H9 (cell line): ENCODE data around the gene MTMR3. TPM values are rescaled to one million over a fixed set of nuclear protein-coding genes. Genes with fewer than 3 reads are reported as not detected.

Experiments used
- DNase-seq: peaks from one replicate; pipeline ENCODE4 v3.0.0-alpha.2; 2017
- H2AFZ ChIP-seq: one replicate; pipeline ENCODE4 v1.6.1; 2013; ENCODE audit warnings: mild to moderate bottlenecking, low read length, control low read depth, moderate library complexity
- H2AK5ac ChIP-seq: 2 replicates; pipeline ENCODE4 v1.6.1; 2013; ENCODE audit warnings: low read length, control low read depth, mixed read lengths; ENCODE audit not compliant: insufficient read length
- H2BK120ac ChIP-seq: one replicate; pipeline ENCODE4 v1.6.1; 2013; ENCODE audit warnings: low read depth, mild to moderate bottlenecking, low read length, control low read depth, inconsistent platforms; ENCODE audit not compliant: poor library complexity, severe bottlenecking
- H2BK12ac ChIP-seq: 2 replicates; pipeline ENCODE4 v1.6.1; 2013; ENCODE audit warnings: low read length, control low read depth, mixed read lengths, low read depth; ENCODE audit not compliant: insufficient read length
- H2BK15ac ChIP-seq: 2 replicates; pipeline ENCODE4 v1.6.1; 2013; ENCODE audit warnings: low read depth, low read length, control low read depth
- H2BK20ac ChIP-seq: one replicate; pipeline ENCODE4 v1.6.1; 2013; ENCODE audit warnings: low read depth, mild to moderate bottlenecking, low read length, control low read depth, inconsistent platforms; ENCODE audit not compliant: poor library complexity, severe bottlenecking
- H2BK5ac ChIP-seq: 2 replicates; pipeline ENCODE4 v1.6.1; 2013; ENCODE audit warnings: low read length, control low read depth, mixed read lengths; ENCODE audit not compliant: insufficient read length
- H3K14ac ChIP-seq: 2 replicates; pipeline ENCODE4 v1.6.1; 2013; ENCODE audit warnings: low read length, control low read depth; ENCODE audit not compliant: insufficient read depth
- H3K18ac ChIP-seq: 2 replicates; pipeline ENCODE4 v1.6.1; 2013; ENCODE audit warnings: low read depth, mild to moderate bottlenecking, mixed read lengths, low read length, control low read depth; ENCODE audit not compliant: insufficient read length
- H3K23ac ChIP-seq: 2 replicates; pipeline ENCODE4 v1.6.1; 2013; ENCODE audit warnings: low read length, control low read depth, mixed read lengths, low read depth; ENCODE audit not compliant: insufficient read length
- H3K23me2 ChIP-seq: 2 replicates; pipeline ENCODE4 v1.6.1; 2013; ENCODE audit warnings: low read depth, mild to moderate bottlenecking, mixed read lengths, low read length, control low read depth; ENCODE audit not compliant: insufficient read length, poor library complexity, severe bottlenecking
- H3K27ac ChIP-seq: 2 replicates; pipeline ENCODE4 v1.5.1; 2013; ENCODE audit warnings: low read length, control low read depth, mixed read lengths, low read depth; ENCODE audit not compliant: insufficient read length
- H3K27me3 ChIP-seq: 2 replicates; pipeline ENCODE4 v1.6.1; 2013; ENCODE audit warnings: low read length, control low read depth, inconsistent platforms; ENCODE audit not compliant: insufficient read depth
- H3K4ac ChIP-seq: 2 replicates; pipeline ENCODE4 v1.6.1; 2013; ENCODE audit warnings: low read depth, mild to moderate bottlenecking, control low read depth, inconsistent platforms, low read length, moderate library complexity
- H3K4me1 ChIP-seq: 2 replicates; pipeline ENCODE4 v1.6.1; 2013; ENCODE audit warnings: low read length, control low read depth, inconsistent platforms; ENCODE audit not compliant: insufficient read depth
- H3K4me2 ChIP-seq: 2 replicates; pipeline ENCODE4 v1.6.1; 2013; ENCODE audit warnings: low read length, control low read depth, mixed read lengths; ENCODE audit not compliant: insufficient read length, insufficient read depth
- H3K56ac ChIP-seq: 2 replicates; pipeline ENCODE4 v1.6.1; 2013; ENCODE audit warnings: low read depth, mild to moderate bottlenecking, mixed read lengths, low read length, control low read depth; ENCODE audit not compliant: insufficient read length
- H3K79me1 ChIP-seq: 2 replicates; pipeline ENCODE4 v1.6.1; 2013; ENCODE audit warnings: low read depth, mild to moderate bottlenecking, moderate library complexity, low read length, control low read depth, inconsistent platforms; ENCODE audit not compliant: insufficient read depth, poor library complexity, severe bottlenecking
- H3K79me2 ChIP-seq: 2 replicates; pipeline ENCODE4 v1.6.1; 2013; ENCODE audit warnings: low read length, control low read depth, inconsistent platforms; ENCODE audit not compliant: insufficient read depth
- H3K9ac ChIP-seq: 2 replicates; pipeline ENCODE4 v1.6.1; 2013; ENCODE audit warnings: low read length, control low read depth, mixed read lengths; ENCODE audit not compliant: insufficient read length; ENCODE audit errors: extremely low read depth
- H3K9me3 ChIP-seq: one replicate; pipeline ENCODE4 v1.6.1; 2013; ENCODE audit warnings: low read depth, low read length, inconsistent platforms; ENCODE audit not compliant: control insufficient read depth
- H3T11ph ChIP-seq: one replicate; pipeline ENCODE4 v1.6.1; 2013; ENCODE audit warnings: mild to moderate bottlenecking, low read length, control low read depth, inconsistent platforms
- H4K20me1 ChIP-seq: one replicate; pipeline ENCODE4 v1.6.1; 2013; ENCODE audit not compliant: control insufficient read depth, insufficient read length, insufficient read depth
- H4K5ac ChIP-seq: 2 replicates; pipeline ENCODE4 v1.6.1; 2013; ENCODE audit warnings: low read depth, mild to moderate bottlenecking, mixed read lengths, low read length, control low read depth; ENCODE audit not compliant: insufficient read length
- H4K8ac ChIP-seq: replicated peaks from 2 replicates; pipeline ENCODE4 v1.6.1; 2013; ENCODE audit warnings: low read length, control low read depth, mixed read lengths, low read depth; ENCODE audit not compliant: insufficient read length
- H4K91ac ChIP-seq: 2 replicates; pipeline ENCODE4 v1.6.1; 2013; ENCODE audit warnings: low read depth, mild to moderate bottlenecking, moderate library complexity, mixed read lengths, low read length, control low read depth; ENCODE audit not compliant: insufficient read length
- H3K27ac Mint-ChIP-seq, 3 experiments: 2 replicates in 2 of 3; 3 replicates in 1 of 3; pipeline ENCODE4 v1.8.0; 2020 to 2021; ENCODE audit warnings: mixed read lengths in 3 of 3, mild to moderate bottlenecking in 1 of 3, moderate library complexity in 1 of 3
- H3K27me3 Mint-ChIP-seq: 2 replicates; pipeline ENCODE4 v1.8.0; 2021; ENCODE audit warnings: low read depth, mild to moderate bottlenecking, moderate library complexity, mixed read lengths
- H3K36me3 Mint-ChIP-seq, 3 experiments: 2 replicates in 2 of 3; 3 replicates in 1 of 3; pipeline ENCODE4 v1.8.0; 2020 to 2021; ENCODE audit warnings: low read depth in 3 of 3, mixed read lengths in 3 of 3; ENCODE audit not compliant: insufficient read depth in 1 of 3
- H3K4me1 Mint-ChIP-seq, 2 experiments: 2 replicates each; pipeline ENCODE4 v1.8.0; 2020; ENCODE audit warnings: mixed read lengths in 2 of 2
- H3K4me3 Mint-ChIP-seq, 2 experiments: 2 replicates in 1 of 2; 3 replicates in 1 of 2; pipeline ENCODE4 v1.8.0; 2020 to 2021; ENCODE audit warnings: mild to moderate bottlenecking in 2 of 2, mixed read lengths in 2 of 2, moderate library complexity in 1 of 2
- H3K9me3 Mint-ChIP-seq, 2 experiments: 2 replicates in 1 of 2; 3 replicates in 1 of 2; pipeline ENCODE4 v1.8.0; 2020; ENCODE audit warnings: mild to moderate bottlenecking in 2 of 2, mixed read lengths in 2 of 2, moderate library complexity in 1 of 2
- WGBS: extraction: QIAGEN DNeasy Blood & Tissue Kit; methylation state at CpG from one replicate; pipeline ENCODE4 v1.1.7; 2013; ENCODE audit warnings: missing lambda C conversion rate, low lambda C conversion rate, mixed read lengths; ENCODE audit not compliant: insufficient read length; ENCODE audit errors: extremely low coverage; 5-methylcytosine and 5-hydroxymethylcytosine counted together
- total RNA-seq: library from RNA; stranded (reverse); gene quantifications from 2 replicates; pipeline ENCODE4 v1.2.1, GENCODE V29; 2021
- TF ChIP-seq, protein P1 (sequence below): fragments of 200-600 bp; sonication (generic); conservative IDR thresholded peaks from 3 replicates; pipeline ENCODE4 v1.8.0; 2021; ENCODE audit warnings: antibody characterized with exemption, mild to moderate bottlenecking

MTMR3 gene
- total RNA-seq, 1 experiment from 2014 or later: 19.8 TPM

DNA sequence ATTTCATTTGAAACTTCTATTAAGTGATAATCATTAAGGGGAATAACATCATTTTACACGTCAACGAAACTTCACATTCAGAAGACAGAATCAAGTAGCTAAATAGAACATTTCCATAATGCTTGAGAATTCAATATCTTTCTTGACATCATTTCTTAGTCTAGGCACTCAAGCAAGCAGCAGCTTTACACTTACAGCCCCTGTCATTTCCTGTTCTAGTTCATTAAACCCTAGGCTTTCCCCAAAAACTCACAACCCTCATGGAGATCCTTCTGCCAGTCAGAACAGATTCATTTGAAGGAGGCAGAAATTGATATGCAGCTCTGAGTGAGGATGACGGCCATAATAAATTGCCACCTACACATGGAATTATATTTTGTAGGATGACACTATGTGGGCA, 192.0 kb downstream of the MTMR3 start:
- Histone ChIP-seq H2AK5ac (no peak overlapping the region), H3K14ac (no peak overlapping the region), H2BK120ac (no peak overlapping the region), H4K8ac (no peak overlapping the region), H3T11ph (no peak overlapping the region), H3K79me2 (no peaks in the 10 kb centered on the region), H3K18ac (no peak overlapping the region), H3K79me1 (no peaks in the 10 kb centered on the region), H3K23ac (no peak overlapping the region), H3K4ac (no peak overlapping the region), H3K27me3 (no peaks in the 10 kb centered on the region), H4K91ac (no peak overlapping the region), H2BK5ac (no peak overlapping the region), H3K23me2 (no peaks in the 10 kb centered on the region), H4K5ac (no peak overlapping the region), H3K56ac (no peak overlapping the region), H4K20me1 (no peaks in the 10 kb centered on the region), H2BK15ac (no peak overlapping the region), H2AFZ (no peak overlapping the region), H2BK20ac (no peak overlapping the region), H2BK12ac (no peak overlapping the region), H3K4me1 (no peaks in the 10 kb centered on the region), H3K27ac (no peak overlapping the region), H3K4me2 (no peak overlapping the region), H3K9ac (no peak overlapping the region), H3K9me3 (no peaks in the 10 kb centered on the region)
- TF ChIP-seq, protein P1, sequence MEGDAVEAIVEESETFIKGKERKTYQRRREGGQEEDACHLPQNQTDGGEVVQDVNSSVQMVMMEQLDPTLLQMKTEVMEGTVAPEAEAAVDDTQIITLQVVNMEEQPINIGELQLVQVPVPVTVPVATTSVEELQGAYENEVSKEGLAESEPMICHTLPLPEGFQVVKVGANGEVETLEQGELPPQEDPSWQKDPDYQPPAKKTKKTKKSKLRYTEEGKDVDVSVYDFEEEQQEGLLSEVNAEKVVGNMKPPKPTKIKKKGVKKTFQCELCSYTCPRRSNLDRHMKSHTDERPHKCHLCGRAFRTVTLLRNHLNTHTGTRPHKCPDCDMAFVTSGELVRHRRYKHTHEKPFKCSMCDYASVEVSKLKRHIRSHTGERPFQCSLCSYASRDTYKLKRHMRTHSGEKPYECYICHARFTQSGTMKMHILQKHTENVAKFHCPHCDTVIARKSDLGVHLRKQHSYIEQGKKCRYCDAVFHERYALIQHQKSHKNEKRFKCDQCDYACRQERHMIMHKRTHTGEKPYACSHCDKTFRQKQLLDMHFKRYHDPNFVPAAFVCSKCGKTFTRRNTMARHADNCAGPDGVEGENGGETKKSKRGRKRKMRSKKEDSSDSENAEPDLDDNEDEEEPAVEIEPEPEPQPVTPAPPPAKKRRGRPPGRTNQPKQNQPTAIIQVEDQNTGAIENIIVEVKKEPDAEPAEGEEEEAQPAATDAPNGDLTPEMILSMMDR: no peak
- H3K9me3 Mint-ChIP-seq: no peaks in the 10 kb centered on the region; a peak in 2 of 5 replicates
- no peak for DNase-seq
- H3K4me1 Mint-ChIP-seq: peaks cover 12 to 13% of the 10 kb centered on the region in 2 experiments
- H3K4me3 Mint-ChIP-seq: no peak overlapping the region
- no peaks in the 10 kb centered on the region for H3K36me3 Mint-ChIP-seq
- no CpG with 5 or more reads among the region's 3 CpGs for WGBS
- H3K27ac Mint-ChIP-seq: no peak overlapping the region
- peaks cover 8% of the 10 kb centered on the region for H3K27me3 Mint-ChIP-seq
